Panc1 (cell line): ENCODE results near the gene IFT22.

Experiments used
- POLR2AphosphoS5 ChIP-seq: IDR thresholded peaks from 2 replicates; pipeline ENCODE4 v1.6.1; 2012; ENCODE audit warnings: mild to moderate bottlenecking, low read depth, low read length, moderate library complexity
- TF ChIP-seq, protein P1 (sequence below): fragments of 450-650 bp; IDR thresholded peaks from 2 replicates; pipeline ENCODE4 v1.5.1; 2017; ENCODE audit warnings: mild to moderate bottlenecking

DNA sequence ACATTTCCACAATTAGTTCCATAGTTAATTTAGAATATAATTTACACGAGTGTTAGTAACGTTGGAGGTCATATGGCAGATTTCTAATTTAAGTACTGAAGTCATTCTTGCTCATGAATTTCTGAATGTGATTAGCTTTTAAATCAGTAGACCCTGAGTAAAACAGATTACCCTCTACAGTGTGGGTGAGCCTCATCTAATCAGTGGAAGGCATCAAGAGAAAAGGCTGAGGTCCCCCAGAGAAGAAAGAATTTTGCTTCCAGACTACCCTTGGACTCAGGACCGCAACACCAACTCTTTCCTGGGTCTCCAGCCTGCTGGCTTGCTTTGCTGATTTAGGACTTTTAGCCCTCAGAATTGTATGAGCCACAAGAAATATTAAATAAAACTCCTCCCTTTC lies 33.2 kb downstream of the IFT22 start:
- TF ChIP-seq, protein P1, sequence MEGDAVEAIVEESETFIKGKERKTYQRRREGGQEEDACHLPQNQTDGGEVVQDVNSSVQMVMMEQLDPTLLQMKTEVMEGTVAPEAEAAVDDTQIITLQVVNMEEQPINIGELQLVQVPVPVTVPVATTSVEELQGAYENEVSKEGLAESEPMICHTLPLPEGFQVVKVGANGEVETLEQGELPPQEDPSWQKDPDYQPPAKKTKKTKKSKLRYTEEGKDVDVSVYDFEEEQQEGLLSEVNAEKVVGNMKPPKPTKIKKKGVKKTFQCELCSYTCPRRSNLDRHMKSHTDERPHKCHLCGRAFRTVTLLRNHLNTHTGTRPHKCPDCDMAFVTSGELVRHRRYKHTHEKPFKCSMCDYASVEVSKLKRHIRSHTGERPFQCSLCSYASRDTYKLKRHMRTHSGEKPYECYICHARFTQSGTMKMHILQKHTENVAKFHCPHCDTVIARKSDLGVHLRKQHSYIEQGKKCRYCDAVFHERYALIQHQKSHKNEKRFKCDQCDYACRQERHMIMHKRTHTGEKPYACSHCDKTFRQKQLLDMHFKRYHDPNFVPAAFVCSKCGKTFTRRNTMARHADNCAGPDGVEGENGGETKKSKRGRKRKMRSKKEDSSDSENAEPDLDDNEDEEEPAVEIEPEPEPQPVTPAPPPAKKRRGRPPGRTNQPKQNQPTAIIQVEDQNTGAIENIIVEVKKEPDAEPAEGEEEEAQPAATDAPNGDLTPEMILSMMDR: no peak
- no peak for TF ChIP-seq POLR2AphosphoS5
